ENCODE results near the gene RTL5.
A peak's percentile ranks its signal among the peaks of the same experiment; 100 is the strongest.

Gene RTL5

GRCh38 chrX:72084114-72084513, 47.6 kb downstream of the RTL5 start:
- peaks cover 6% of the 10 kb centered on the region for H3K4me1 ChIP-seq
- no peak overlapping the region for H3K4me3 ChIP-seq (ENCODE audit: low read depth, low read length)
- H3K9ac ChIP-seq: no peak overlapping the region
- H2AFZ ChIP-seq: no peak overlapping the region
- no peak for TF ChIP-seq CTCF (IDR thresholded peaks at IDR 0.05)
- H3K9me3 ChIP-seq (ENCODE audit: control insufficient read depth, low read length): no peaks in the 10 kb centered on the region
- no peak overlapping the region for H3K4me2 ChIP-seq (ENCODE audit: low read length)
- H3K27ac ChIP-seq: no peak overlapping the region
- no peaks in the 10 kb centered on the region for H3K36me3 ChIP-seq (ENCODE audit: control insufficient read depth, insufficient read depth, low read length)
- H3K27me3 ChIP-seq (ENCODE audit: control insufficient read depth, insufficient read depth, low read length): no peaks in the 10 kb centered on the region
- H3K79me2 ChIP-seq: peaks cover 3% of the 10 kb centered on the region

GRCh38 chrX:72083291-72083690, 48.4 kb downstream of the RTL5 start:
- no peak overlapping the region for H3K27ac ChIP-seq
- H3K9ac ChIP-seq: no peak overlapping the region
- H2AFZ ChIP-seq: no peak overlapping the region
- H3K4me2 ChIP-seq (ENCODE audit: low read length): no peak overlapping the region
- peaks cover 6% of the 10 kb centered on the region for H3K4me1 ChIP-seq
- H3K79me2 ChIP-seq: peaks cover 3% of the 10 kb centered on the region
- no peak for TF ChIP-seq CTCF (IDR thresholded peaks at IDR 0.05)
- no peak overlapping the region for H3K4me3 ChIP-seq (ENCODE audit: low read depth, low read length)
- no peaks in the 10 kb centered on the region for H3K27me3 ChIP-seq (ENCODE audit: control insufficient read depth, insufficient read depth, low read length)
- no peaks in the 10 kb centered on the region for H3K9me3 ChIP-seq (ENCODE audit: control insufficient read depth, low read length)
- no peaks in the 10 kb centered on the region for H3K36me3 ChIP-seq (ENCODE audit: control insufficient read depth, insufficient read depth, low read length)

- TF ChIP-seq CTCF (IDR thresholded peaks at IDR 0.05): no peak
- H3K79me2 ChIP-seq: peaks cover 3% of the 10 kb centered on the region
- H3K27ac ChIP-seq: peak overlapping the region; percentile 53
- H3K9me3 ChIP-seq (ENCODE audit: control insufficient read depth, low read length): no peaks in the 10 kb centered on the region
- no peak overlapping the region for H3K9ac ChIP-seq
- H3K4me3 ChIP-seq (ENCODE audit: low read depth, low read length): no peak overlapping the region
- H3K4me1 ChIP-seq: peaks cover 6% of the 10 kb centered on the region
- H3K36me3 ChIP-seq (ENCODE audit: control insufficient read depth, insufficient read depth, low read length): no peaks in the 10 kb centered on the region
- H2AFZ ChIP-seq: peak overlapping the region; percentile 70
- no peak overlapping the region for H3K4me2 ChIP-seq (ENCODE audit: low read length)
- H3K27me3 ChIP-seq (ENCODE audit: control insufficient read depth, insufficient read depth, low read length): no peaks in the 10 kb centered on the region
These were observed 50.0 kb downstream of the RTL5 start for GRCh38 chrX:72081605-72082320.

- Histone ChIP-seq H2AFZ (no peak overlapping the region), H3K4me3 (ENCODE audit: low read depth, low read length) (no peak overlapping the region), H3K4me1 (peaks cover 6% of the 10 kb centered on the region), H3K4me2 (ENCODE audit: low read length) (no peak overlapping the region), H3K36me3 (ENCODE audit: control insufficient read depth, insufficient read depth, low read length) (no peaks in the 10 kb centered on the region), H3K27ac (no peak overlapping the region), H3K79me2 (peaks cover 3% of the 10 kb centered on the region), H3K27me3 (ENCODE audit: control insufficient read depth, insufficient read depth, low read length) (no peaks in the 10 kb centered on the region), H3K9ac (no peak overlapping the region), H3K9me3 (ENCODE audit: control insufficient read depth, low read length) (no peaks in the 10 kb centered on the region)
- no peak for TF ChIP-seq CTCF (IDR thresholded peaks at IDR 0.05)
These were observed 50.9 kb downstream of the RTL5 start for GRCh38 chrX:72080800-72081199.

- Histone ChIP-seq H2AFZ (no peak overlapping the region), H3K4me2 (ENCODE audit: low read length) (no peak overlapping the region), H3K79me2 (peaks cover 3% of the 10 kb centered on the region), H3K36me3 (ENCODE audit: control insufficient read depth, insufficient read depth, low read length) (no peaks in the 10 kb centered on the region), H3K27ac (no peak overlapping the region), H3K4me1 (peaks cover 6% of the 10 kb centered on the region), H3K9me3 (ENCODE audit: control insufficient read depth, low read length) (no peaks in the 10 kb centered on the region), H3K4me3 (ENCODE audit: low read depth, low read length) (no peak overlapping the region), H3K9ac (no peak overlapping the region), H3K27me3 (ENCODE audit: control insufficient read depth, insufficient read depth, low read length) (no peaks in the 10 kb centered on the region)
- TF ChIP-seq CTCF (IDR thresholded peaks at IDR 0.05): no peak
These were observed 51.6 kb downstream of the RTL5 start for GRCh38 chrX:72080150-72080549.
